ENCODE results near the gene RAB17.
"Not testable (repeated sequence)": the region's sequence is repeated elsewhere in the genome, so short reads cannot be mapped to it uniquely, and the experiment has no call there.

RAB17 gene

GRCh38 chr2:237599465-237600110 lies 9.1 kb upstream of the RAB17 start:
- ATAC-seq = no peak

GRCh38 chr2:237598468-237599208 lies 8.1 kb upstream of the RAB17 start:
- ATAC-seq = no peak

More at GRCh38 chr2:237599465-237600110, 9.1 kb upstream of the RAB17 start:
- TF ChIP-seq PPARA (CRISPR knock-in tag; IDR thresholded peaks at IDR 0.05; ENCODE audit: borderline replicate concordance) (no peak), ZNF8 (CRISPR knock-in tag; IDR thresholded peaks at IDR 0.05) (no peak)

GRCh38 chr2:237597196-237598145 lies 6.9 kb upstream of the RAB17 start:
- TF ChIP-seq ZNF565 (CRISPR knock-in tag; conservative IDR thresholded peaks at IDR 0.05; ENCODE audit: low read depth) (no peak), CREB5 (CRISPR knock-in tag; IDR thresholded peaks at IDR 0.05; ENCODE audit: low read depth) (no peak), ZNF8 (CRISPR knock-in tag; IDR thresholded peaks at IDR 0.05) (no peak)
- no peak for ATAC-seq

More at GRCh38 chr2:237598468-237599208, 8.1 kb upstream of the RAB17 start:
- TF ChIP-seq ESRRG (CRISPR knock-in tag; IDR thresholded peaks at IDR 0.05) (no peak), ISL1 (CRISPR knock-in tag; IDR thresholded peaks at IDR 0.05) (no peak), GLIS3 (CRISPR knock-in tag; IDR thresholded peaks at IDR 0.05) (no peak), ZNF565 (CRISPR knock-in tag; conservative IDR thresholded peaks at IDR 0.05; ENCODE audit: low read depth) (no peak), TCF4 (CRISPR knock-in tag; IDR thresholded peaks at IDR 0.05; ENCODE audit: borderline replicate concordance) (no peak), CREB5 (CRISPR knock-in tag; IDR thresholded peaks at IDR 0.05; ENCODE audit: low read depth) (no peak), TOX (CRISPR knock-in tag; IDR thresholded peaks at IDR 0.05; ENCODE audit: borderline replicate concordance) (no peak)

GRCh38 chr2:237596520-237597195 lies 6.1 kb upstream of the RAB17 start:
- no peak; the same call in 2 of the 3 replicates for ATAC-seq
- TF ChIP-seq CSRNP3 (CRISPR knock-in tag; IDR thresholded peaks at IDR 0.05) = no peak
- no peak for TF ChIP-seq CREB5 (CRISPR knock-in tag; IDR thresholded peaks at IDR 0.05; ENCODE audit: low read depth)
- TF ChIP-seq TCF4 (CRISPR knock-in tag; IDR thresholded peaks at IDR 0.05; ENCODE audit: borderline replicate concordance) = no peak
- TF ChIP-seq ZNF565 (CRISPR knock-in tag; conservative IDR thresholded peaks at IDR 0.05; ENCODE audit: low read depth) = no peak
- TF ChIP-seq TSHZ2 (CRISPR knock-in tag; IDR thresholded peaks at IDR 0.05) = no peak
- TF ChIP-seq SNAI2 (CRISPR knock-in tag; IDR thresholded peaks at IDR 0.05) = no peak
- no peak for TF ChIP-seq ZNF70 (CRISPR knock-in tag; IDR thresholded peaks at IDR 0.05)
- TF ChIP-seq PATZ1 (CRISPR knock-in tag; IDR thresholded peaks at IDR 0.05; ENCODE audit: borderline replicate concordance) = no peak
- no peak for TF ChIP-seq ISL1 (CRISPR knock-in tag; IDR thresholded peaks at IDR 0.05)
- TF ChIP-seq ZC3H10 (CRISPR knock-in tag; IDR thresholded peaks at IDR 0.05) = no peak
- no peak for TF ChIP-seq ZNF8 (CRISPR knock-in tag; IDR thresholded peaks at IDR 0.05)
- TF ChIP-seq ARNTL (CRISPR knock-in tag; IDR thresholded peaks at IDR 0.05; ENCODE audit: borderline replicate concordance, low read depth) = no peak
- no peak for TF ChIP-seq OSR1 (CRISPR knock-in tag; IDR thresholded peaks at IDR 0.05)

GRCh38 chr2:237595829-237596519 lies 5.4 kb upstream of the RAB17 start:
- ATAC-seq = not testable (repeated sequence)

Measured in SK-N-SH treated with all-trans-retinoic acid at 6 μM for 48 hours (cell line).